Prostate gland (tissue), 2 donors: Measurements from ENCODE around the gene LRRC8B. TPM values are rescaled to one million over a fixed set of nuclear protein-coding genes. Genes with fewer than 3 reads are reported as not detected.
"Not testable (repeated sequence)": the region's sequence is repeated elsewhere in the genome, so short reads cannot be mapped to it uniquely, and the experiment has no call there.

Experiments
- DNase-seq: peaks from one replicate; pipeline ENCODE4 v3.0.0-alpha.2; 2019; ENCODE audit warnings: low spot score
- H3K27ac ChIP-seq, 2 donors: fragments of 200-600 bp; sonication (generic); 2 replicates each; pipeline ENCODE4 v1.5.1; 2017 to 2019
- H3K27me3 ChIP-seq: fragments of 200-600 bp; sonication (generic); replicated peaks from 2 replicates; pipeline ENCODE4 v1.5.1; 2019; ENCODE audit not compliant: insufficient read depth
- H3K36me3 ChIP-seq, 2 donors: fragments of 200-600 bp; sonication (generic); 1 replicate in 1 of 2; 2 replicates in 1 of 2; pipeline versions ENCODE4 v1.5.1 to v1.8.1; 2017 to 2019
- H3K4me1 ChIP-seq: fragments of 200-600 bp; sonication (generic); replicated peaks from 2 replicates; pipeline ENCODE4 v1.5.1; 2019
- H3K4me3 ChIP-seq, 2 donors: fragments of 200-600 bp; sonication (generic); 2 replicates each; pipeline ENCODE4 v1.5.1; 2017 to 2019
- H3K9me3 ChIP-seq: fragments of 200-600 bp; sonication (generic); 2 replicates; pipeline ENCODE4 v1.5.1; 2017
- CTCF ChIP-seq, 4 experiments: fragments of 200-600 bp in 2 of 4; fragments of 450-650 bp in 2 of 4; sonication (generic) in 2 of 4; IDR thresholded peaks; 1 replicate in 3 of 4; 2 replicates in 1 of 4; pipeline ENCODE4 v1.5.1; 2016 to 2019; ENCODE audit warnings: antibody characterized with exemption in 4 of 4, mild to moderate bottlenecking in 2 of 4, moderate library complexity in 2 of 4
- POLR2A ChIP-seq: fragments of 450-650 bp; IDR thresholded peaks from one replicate; pipeline ENCODE4 v1.6.1; 2016; ENCODE audit warnings: antibody characterized with exemption, mild to moderate bottlenecking
- POLR2AphosphoS5 ChIP-seq: sonication (generic); formaldehyde crosslinking; IDR thresholded peaks from one replicate; pipeline ENCODE4 v1.6.1; 2017; ENCODE audit warnings: antibody characterized with exemption
- WGBS: methylation state at CpG from one replicate; pipeline ENCODE4 v1.1.5; 2018; 5-methylcytosine and 5-hydroxymethylcytosine counted together
- intact Hi-C: fragments of 100-400 bp; cut with DNase I; formaldehyde crosslinking; loops from one replicate; pipeline ENCODE4 v1.14.2; 2022
- total RNA-seq, 2 donors: library from RNA; depleted of rRNA; stranded (reverse); fragments of >200 nt; gene quantifications; one replicate each; pipeline ENCODE4 v1.1.0, GENCODE V29; 2016

The LRRC8B gene
- total RNA-seq, 2 donors from 2014 or later, result 13.9 to 25.6 TPM

GRCh38 chr1:89627596-89627962, 103.0 kb downstream of the LRRC8B start:
- Histone ChIP-seq H3K4me3 (no peak overlapping the region), H3K36me3 (no peaks in the 10 kb centered on the region), H3K27ac (no peak overlapping the region), H3K27me3 (no peaks in the 10 kb centered on the region), H3K9me3 (no peaks in the 10 kb centered on the region), H3K4me1 (no peaks in the 10 kb centered on the region)
- intact Hi-C loops, result no loop called here
- TF ChIP-seq POLR2AphosphoS5 (no peak), POLR2A (no peak)
- no peak for DNase-seq

GRCh38 chr1:89629146-89629545, 104.5 kb downstream of the LRRC8B start:
- WGBS, result 78% methylated on average over 2 of the region's 2 CpGs
- Histone ChIP-seq H3K36me3 (no peaks in the 10 kb centered on the region), H3K27ac (no peak overlapping the region), H3K4me1 (no peaks in the 10 kb centered on the region), H3K4me3 (no peak overlapping the region), H3K27me3 (no peaks in the 10 kb centered on the region), H3K9me3 (no peaks in the 10 kb centered on the region)
- no peak for TF ChIP-seq CTCF (IDR thresholded peaks at IDR 0.05)
- no peak for TF ChIP-seq POLR2AphosphoS5
- no peak for TF ChIP-seq POLR2A
- intact Hi-C loops, result no loop called here
- DNase-seq, result no peak

- H3K27ac ChIP-seq, H3K27me3 ChIP-seq, intact Hi-C loops, DNase-seq, H3K36me3 ChIP-seq, H3K9me3 ChIP-seq, H3K4me1 ChIP-seq, H3K4me3 ChIP-seq: not testable (repeated sequence)
- WGBS, result 100% methylated on average over 2 of the region's 2 CpGs
These were observed 105.0 kb downstream of the LRRC8B start for GRCh38 chr1:89629600-89629999.

- Histone ChIP-seq H3K4me3 (no peak overlapping the region), H3K27me3 (no peaks in the 10 kb centered on the region)
- intact Hi-C loops, result loop anchor here (2.0 kb wide), 1 partner anchor 133 kb away; no protein-coding TSS in a partner anchor
These were observed 105.4 kb downstream of the LRRC8B start for GRCh38 chr1:89630048-89630447.

GRCh38 chr1:89631816-89632656, 107.4 kb downstream of the LRRC8B start:
- DNase-seq, result no peak
- TF ChIP-seq POLR2AphosphoS5 (no peak), POLR2A (no peak), CTCF (IDR thresholded peaks at IDR 0.05) (no peak)
- peak overlapping the region; percentile 69 to 74 for H3K27ac ChIP-seq
- H3K9me3 ChIP-seq, result no peaks in the 10 kb centered on the region
- no peaks in the 10 kb centered on the region for H3K4me1 ChIP-seq
- intact Hi-C loops, result loop anchor here (2.0 kb wide), 1 partner anchor 131 kb away; no protein-coding TSS in a partner anchor
- no peaks in the 10 kb centered on the region for H3K27me3 ChIP-seq
- peak overlapping the region; percentile 64 to 69 for H3K4me3 ChIP-seq
- no peaks in the 10 kb centered on the region for H3K36me3 ChIP-seq
- WGBS, result 30% methylated on average over 19 of the region's 19 CpGs

More at GRCh38 chr1:89630048-89630447, 105.4 kb downstream of the LRRC8B start:
- H3K4me1 ChIP-seq, result no peaks in the 10 kb centered on the region
- no peak for DNase-seq
- no peaks in the 10 kb centered on the region for H3K36me3 ChIP-seq
- 97% methylated on average over 3 of the region's 3 CpGs for WGBS
- no peak overlapping the region for H3K27ac ChIP-seq
- TF ChIP-seq POLR2AphosphoS5 (no peak), CTCF (IDR thresholded peaks at IDR 0.05) (no peak), POLR2A (no peak)
- H3K9me3 ChIP-seq, result no peaks in the 10 kb centered on the region
